ENCODE measurements around the gene ACKR2.

Gene ACKR2

GRCh38 chr3:42831321-42831713, 22.1 kb downstream of the ACKR2 start:
- H3K4me2 ChIP-seq, result no peak overlapping the region
- H3K27ac ChIP-seq, result no peak overlapping the region
- H3K36me3 ChIP-seq (ENCODE audit: insufficient read depth), result no peaks in the 10 kb centered on the region
- no peaks in the 10 kb centered on the region for H3K79me2 ChIP-seq (ENCODE audit: insufficient read depth, low read depth)
- peak; percentile 71 for TF ChIP-seq CTCF (conservative IDR thresholded peaks at IDR 0.05; ENCODE audit: low read depth, low read length)
- peaks cover 3% of the 10 kb centered on the region for H3K4me1 ChIP-seq (ENCODE audit: low read depth, poor library complexity, severe bottlenecking)
- no peak overlapping the region for H3K4me3 ChIP-seq (IDR thresholded peaks at IDR 0.05; ENCODE audit: insufficient read depth, low read depth, low read length)
- H2AFZ ChIP-seq (ENCODE audit: low read depth), result no peak overlapping the region
- no peaks in the 10 kb centered on the region for H3K27me3 ChIP-seq (ENCODE audit: insufficient read depth, low read depth)
- H4K20me1 ChIP-seq (ENCODE audit: insufficient read depth), result no peaks in the 10 kb centered on the region
- no peak overlapping the region for H3K9ac ChIP-seq

GRCh38 chr3:42836150-42837123, 27.2 kb downstream of the ACKR2 start:
- no peaks in the 10 kb centered on the region for H3K27me3 ChIP-seq (ENCODE audit: insufficient read depth, low read depth)
- no peaks in the 10 kb centered on the region for H4K20me1 ChIP-seq (ENCODE audit: insufficient read depth)
- no peak overlapping the region for H3K4me2 ChIP-seq
- TF ChIP-seq CTCF (conservative IDR thresholded peaks at IDR 0.05; ENCODE audit: low read depth, low read length), result no peak
- H2AFZ ChIP-seq (ENCODE audit: low read depth), result no peak overlapping the region
- H3K79me2 ChIP-seq (ENCODE audit: insufficient read depth, low read depth), result no peaks in the 10 kb centered on the region
- no peaks in the 10 kb centered on the region for H3K36me3 ChIP-seq (ENCODE audit: insufficient read depth)
- no peak overlapping the region for H3K4me3 ChIP-seq (IDR thresholded peaks at IDR 0.05; ENCODE audit: insufficient read depth, low read depth, low read length)
- no peaks in the 10 kb centered on the region for H3K4me1 ChIP-seq (ENCODE audit: low read depth, poor library complexity, severe bottlenecking)
- H3K27ac ChIP-seq, result no peak overlapping the region
- no peak overlapping the region for H3K9ac ChIP-seq

- no peaks in the 10 kb centered on the region for H3K27me3 ChIP-seq (ENCODE audit: insufficient read depth, low read depth)
- no peak overlapping the region for H2AFZ ChIP-seq (ENCODE audit: low read depth)
- no peak overlapping the region for H3K27ac ChIP-seq
- H3K4me3 ChIP-seq (IDR thresholded peaks at IDR 0.05; ENCODE audit: insufficient read depth, low read depth, low read length), result no peak overlapping the region
- no peak overlapping the region for H3K9ac ChIP-seq
- no peaks in the 10 kb centered on the region for H3K79me2 ChIP-seq (ENCODE audit: insufficient read depth, low read depth)
- H3K4me2 ChIP-seq, result no peak overlapping the region
- no peak for TF ChIP-seq CTCF (conservative IDR thresholded peaks at IDR 0.05; ENCODE audit: low read depth, low read length)
- no peaks in the 10 kb centered on the region for H4K20me1 ChIP-seq (ENCODE audit: insufficient read depth)
- H3K4me1 ChIP-seq (ENCODE audit: low read depth, poor library complexity, severe bottlenecking), result no peaks in the 10 kb centered on the region
- no peaks in the 10 kb centered on the region for H3K36me3 ChIP-seq (ENCODE audit: insufficient read depth)
Measured at GRCh38 chr3:42838571-42838970, 29.3 kb downstream of the ACKR2 start.

- Histone ChIP-seq H3K36me3 (ENCODE audit: insufficient read depth) (no peaks in the 10 kb centered on the region), H3K27ac (no peak overlapping the region), H3K4me2 (no peak overlapping the region), H3K27me3 (ENCODE audit: insufficient read depth, low read depth) (no peaks in the 10 kb centered on the region), H3K9ac (no peak overlapping the region), H3K79me2 (ENCODE audit: insufficient read depth, low read depth) (no peaks in the 10 kb centered on the region), H3K4me1 (ENCODE audit: low read depth, poor library complexity, severe bottlenecking) (no peaks in the 10 kb centered on the region), H4K20me1 (ENCODE audit: insufficient read depth) (no peaks in the 10 kb centered on the region), H3K4me3 (IDR thresholded peaks at IDR 0.05; ENCODE audit: insufficient read depth, low read depth, low read length) (no peak overlapping the region), H2AFZ (ENCODE audit: low read depth) (no peak overlapping the region; the same call in 1 of the 2 replicates)
- TF ChIP-seq CTCF (conservative IDR thresholded peaks at IDR 0.05; ENCODE audit: low read depth, low read length), result peak; percentile 54
Measured at GRCh38 chr3:42839616-42840015, 30.4 kb downstream of the ACKR2 start.

Measured in KMS-11 (cell line).